ENCODE results near the gene USF2. TPM values are rescaled to one million over a fixed set of nuclear protein-coding genes. Genes with fewer than 3 reads are reported as not detected.

Gene USF2
- polyA plus RNA-seq, 1 donor (not counting 4 experiments of a cell fraction or from before 2014, with no cell fraction given) = 53.8 TPM

- FAIRE-seq = no peak
- no peaks in the 10 kb centered on the region for H4K20me1 ChIP-seq (ENCODE audit: control insufficient read depth, extremely low read depth, insufficient read depth, low read length)
- H3K4me1 ChIP-seq (ENCODE audit: control insufficient read depth, extremely low read depth, insufficient read depth, low read length) = peaks cover 5% of the 10 kb centered on the region
- no peaks in the 10 kb centered on the region for H3K9me3 ChIP-seq (ENCODE audit: control insufficient read depth, low read depth, low read length)
- peaks cover 3% of the 10 kb centered on the region for H3K27me3 ChIP-seq (ENCODE audit: control insufficient read depth, extremely low read depth, insufficient read depth, low read length)
- H3K27ac ChIP-seq (ENCODE audit: control insufficient read depth, insufficient read depth, low read length) = no peak overlapping the region
- H2AFZ ChIP-seq (ENCODE audit: control insufficient read depth, low read length) = no peak overlapping the region
- no peaks in the 10 kb centered on the region for H3K9me1 ChIP-seq (ENCODE audit: control insufficient read depth, extremely low read depth, insufficient read depth, low read length)
- no peak for DNase-seq (ENCODE audit: low read depth, low spot score)
- dilution Hi-C loops (cut with MboI; ENCODE audit: extremely low pct_ligation_motif_present, low sequenced_read_pairs) = no loop called here
- H3K4me3 ChIP-seq (ENCODE audit: control insufficient read depth in 2 of 3, extremely low read depth in 1 of 3, insufficient read depth in 2 of 3, low read depth in 1 of 3, low read length in 3 of 3) = no peak overlapping the region
- no peaks in the 10 kb centered on the region for H3K36me3 ChIP-seq (ENCODE audit: control insufficient read depth in 2 of 2, extremely low read depth in 1 of 2, insufficient read depth in 2 of 2, low read length in 2 of 2)
- no peak overlapping the region for H3K4me2 ChIP-seq (ENCODE audit: control insufficient read depth, extremely low read depth, insufficient read depth, low read depth, low read length)
- H3K9ac ChIP-seq (ENCODE audit: control insufficient read depth, extremely low read depth, insufficient read depth, low read length) = no peak overlapping the region
- TF ChIP-seq CTCF (optimal IDR thresholded peaks at IDR 0.05 in 1 of 3, IDR thresholded peaks at IDR 0.05 in 1 of 3, conservative IDR thresholded peaks at IDR 0.05 in 1 of 3; ENCODE audit: extremely low read depth in 1 of 3, insufficient read depth in 2 of 3, low read length in 3 of 3) (no peak), EZH2 (IDR thresholded peaks at IDR 0.05; ENCODE audit: low read length) (no peak)
- H3K79me2 ChIP-seq (ENCODE audit: control insufficient read depth, insufficient read depth, low read length) = no peaks in the 10 kb centered on the region
Measured at GRCh38 chr19:35310811-35311465, 42.2 kb downstream of the USF2 start.

- Histone ChIP-seq H3K27me3 (ENCODE audit: control insufficient read depth, extremely low read depth, insufficient read depth, low read length) (peaks cover 3% of the 10 kb centered on the region), H4K20me1 (ENCODE audit: control insufficient read depth, extremely low read depth, insufficient read depth, low read length) (no peaks in the 10 kb centered on the region), H3K4me1 (ENCODE audit: control insufficient read depth, extremely low read depth, insufficient read depth, low read length) (peaks cover 5% of the 10 kb centered on the region), H3K79me2 (ENCODE audit: control insufficient read depth, insufficient read depth, low read length) (no peaks in the 10 kb centered on the region), H3K4me2 (ENCODE audit: control insufficient read depth, extremely low read depth, insufficient read depth, low read depth, low read length) (no peak overlapping the region), H3K9me3 (ENCODE audit: control insufficient read depth, low read depth, low read length) (no peaks in the 10 kb centered on the region), H2AFZ (ENCODE audit: control insufficient read depth, low read length) (no peak overlapping the region), H3K9me1 (ENCODE audit: control insufficient read depth, extremely low read depth, insufficient read depth, low read length) (no peaks in the 10 kb centered on the region), H3K27ac (ENCODE audit: control insufficient read depth, insufficient read depth, low read length) (no peak overlapping the region), H3K4me3 (ENCODE audit: control insufficient read depth in 2 of 3, extremely low read depth in 1 of 3, insufficient read depth in 2 of 3, low read depth in 1 of 3, low read length in 3 of 3) (no peak overlapping the region), H3K9ac (ENCODE audit: control insufficient read depth, extremely low read depth, insufficient read depth, low read length) (no peak overlapping the region), H3K36me3 (ENCODE audit: control insufficient read depth in 2 of 2, extremely low read depth in 1 of 2, insufficient read depth in 2 of 2, low read length in 2 of 2) (no peaks in the 10 kb centered on the region)
- dilution Hi-C loops (cut with MboI; ENCODE audit: extremely low pct_ligation_motif_present, low sequenced_read_pairs) = no loop called here
- FAIRE-seq = no peak
- no peak for DNase-seq (ENCODE audit: low read depth, low spot score)
- TF ChIP-seq CTCF (optimal IDR thresholded peaks at IDR 0.05 in 1 of 3, IDR thresholded peaks at IDR 0.05 in 1 of 3, conservative IDR thresholded peaks at IDR 0.05 in 1 of 3; ENCODE audit: extremely low read depth in 1 of 3, insufficient read depth in 2 of 3, low read length in 3 of 3) (no peak), EZH2 (IDR thresholded peaks at IDR 0.05; ENCODE audit: low read length) (no peak)
Measured at GRCh38 chr19:35311901-35312665, 43.3 kb downstream of the USF2 start.

Data from keratinocyte (primary cell).